ENCODE measurements around the gene CCSAP. TPM values are rescaled to one million over a fixed set of nuclear protein-coding genes. Genes with fewer than 3 reads are reported as not detected.

Gene CCSAP
- total and polyA plus RNA-seq, 2 experiments from 2014 or later: 4.1 to 6.3 TPM

DNA sequence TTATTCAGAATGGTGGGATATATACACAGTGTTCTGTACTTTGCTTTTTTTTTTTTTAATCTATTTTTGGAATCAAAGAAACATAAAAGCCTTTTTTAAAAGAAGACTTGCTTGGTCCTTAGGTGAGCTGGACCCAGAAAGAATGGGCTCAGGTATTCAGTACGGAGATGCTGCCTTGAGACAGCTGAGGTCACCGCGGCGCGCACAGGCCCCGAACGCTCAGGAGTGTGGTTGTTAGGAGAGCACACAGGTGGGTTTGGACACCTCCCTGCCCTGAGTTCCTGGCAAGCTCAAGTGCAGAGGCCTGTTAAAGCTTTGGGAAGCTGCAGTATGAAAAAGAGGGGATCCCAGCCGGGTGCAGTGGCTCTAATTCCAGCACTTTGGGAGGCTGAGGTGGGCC is 40.1 kb downstream of the CCSAP start:
- H3K36me3 ChIP-seq: peaks cover 19% of the 10 kb centered on the region
- no peak overlapping the region for H3K27ac ChIP-seq
- H3K27me3 ChIP-seq: no peaks in the 10 kb centered on the region
- no peaks in the 10 kb centered on the region for H3K9me3 ChIP-seq (ENCODE audit: low read depth)
- no peak for DNase-seq (ENCODE audit: low read depth in 1 of 2, low spot score in 1 of 2)
- H3K4me1 ChIP-seq (ENCODE audit: low read depth): peaks cover 12% of the 10 kb centered on the region
- TF ChIP-seq, protein P1, sequence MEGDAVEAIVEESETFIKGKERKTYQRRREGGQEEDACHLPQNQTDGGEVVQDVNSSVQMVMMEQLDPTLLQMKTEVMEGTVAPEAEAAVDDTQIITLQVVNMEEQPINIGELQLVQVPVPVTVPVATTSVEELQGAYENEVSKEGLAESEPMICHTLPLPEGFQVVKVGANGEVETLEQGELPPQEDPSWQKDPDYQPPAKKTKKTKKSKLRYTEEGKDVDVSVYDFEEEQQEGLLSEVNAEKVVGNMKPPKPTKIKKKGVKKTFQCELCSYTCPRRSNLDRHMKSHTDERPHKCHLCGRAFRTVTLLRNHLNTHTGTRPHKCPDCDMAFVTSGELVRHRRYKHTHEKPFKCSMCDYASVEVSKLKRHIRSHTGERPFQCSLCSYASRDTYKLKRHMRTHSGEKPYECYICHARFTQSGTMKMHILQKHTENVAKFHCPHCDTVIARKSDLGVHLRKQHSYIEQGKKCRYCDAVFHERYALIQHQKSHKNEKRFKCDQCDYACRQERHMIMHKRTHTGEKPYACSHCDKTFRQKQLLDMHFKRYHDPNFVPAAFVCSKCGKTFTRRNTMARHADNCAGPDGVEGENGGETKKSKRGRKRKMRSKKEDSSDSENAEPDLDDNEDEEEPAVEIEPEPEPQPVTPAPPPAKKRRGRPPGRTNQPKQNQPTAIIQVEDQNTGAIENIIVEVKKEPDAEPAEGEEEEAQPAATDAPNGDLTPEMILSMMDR (IDR thresholded peaks at IDR 0.05; ENCODE audit: low read depth, low read length): no peak
- no peak overlapping the region for H3K4me3 ChIP-seq

DNA sequence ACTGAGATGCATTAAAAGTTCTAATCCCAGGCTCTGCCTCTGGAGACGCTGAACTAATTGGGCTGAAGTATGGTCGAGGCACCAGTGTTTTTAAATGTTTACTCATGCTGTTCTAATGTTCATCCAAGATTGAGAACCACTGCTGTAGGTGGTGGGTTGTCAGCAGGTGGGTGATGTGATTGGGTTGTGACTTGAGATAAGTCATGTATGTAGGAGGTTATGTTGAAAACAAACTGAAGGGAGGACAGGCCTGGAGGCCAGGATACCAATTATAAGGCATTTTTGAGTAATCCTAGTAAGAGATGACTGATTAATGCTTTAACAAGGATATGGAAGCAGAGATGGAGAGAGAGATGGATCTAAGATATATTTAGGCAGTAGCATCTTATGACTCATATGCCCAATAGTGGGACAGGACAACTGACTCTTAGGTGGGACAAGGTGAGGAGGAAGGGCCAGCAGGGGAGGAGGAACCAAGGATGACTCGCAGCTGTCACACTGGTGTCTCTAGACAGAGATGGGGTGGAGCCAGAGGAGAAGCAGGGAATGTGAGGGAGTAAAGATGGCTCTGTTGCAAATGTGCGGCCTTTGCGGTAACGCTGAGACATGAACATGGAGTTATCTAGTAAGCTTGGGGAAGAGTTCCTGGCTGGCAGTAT is 42.6 kb downstream of the CCSAP start:
- Histone ChIP-seq H3K36me3 (peaks cover 18% of the 10 kb centered on the region), H3K27me3 (no peaks in the 10 kb centered on the region), H3K4me3 (no peak overlapping the region), H3K9me3 (ENCODE audit: low read depth) (no peaks in the 10 kb centered on the region), H3K4me1 (ENCODE audit: low read depth) (peaks cover 20% of the 10 kb centered on the region), H3K27ac (no peak overlapping the region)
- TF ChIP-seq, protein P1 (IDR thresholded peaks at IDR 0.05; ENCODE audit: low read depth, low read length): no peak
- no peak for DNase-seq (ENCODE audit: low read depth in 1 of 2, low spot score in 1 of 2)

DNA sequence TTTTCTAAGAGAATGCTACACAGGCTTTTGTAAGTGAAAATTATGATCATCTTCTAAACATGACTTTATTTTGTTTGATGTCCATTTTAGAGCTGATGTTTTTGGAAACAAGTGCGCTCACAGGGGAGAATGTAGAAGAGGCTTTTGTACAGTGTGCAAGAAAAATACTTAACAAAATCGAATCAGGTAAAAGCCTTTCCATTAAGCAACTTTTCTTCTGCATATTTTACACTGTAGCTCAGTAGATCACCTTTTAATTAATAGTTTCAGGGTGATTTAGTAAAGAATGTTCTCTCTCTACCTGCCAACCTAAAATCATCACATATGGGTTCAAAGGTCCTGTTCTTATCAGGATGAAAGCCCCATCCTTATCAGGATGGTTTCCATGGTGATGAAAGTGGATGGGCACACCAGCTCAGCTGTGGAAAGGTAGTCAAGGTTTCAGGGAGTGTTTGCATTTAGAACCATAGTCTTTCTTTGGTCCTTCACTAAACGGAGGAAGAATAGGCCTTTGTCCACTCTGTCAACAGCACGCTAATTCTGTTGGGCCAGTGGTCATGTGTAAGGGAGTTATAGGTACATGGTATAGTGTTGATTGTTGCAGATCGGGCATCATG is 43.9 kb downstream of the CCSAP start:
- H3K36me3 ChIP-seq: peaks cover 12% of the 10 kb centered on the region
- no peak overlapping the region for H3K27ac ChIP-seq
- TF ChIP-seq, protein P1 (IDR thresholded peaks at IDR 0.05; ENCODE audit: low read depth, low read length): no peak
- no peaks in the 10 kb centered on the region for H3K9me3 ChIP-seq (ENCODE audit: low read depth)
- peaks cover 20% of the 10 kb centered on the region for H3K4me1 ChIP-seq (ENCODE audit: low read depth)
- no peak overlapping the region for H3K4me3 ChIP-seq
- no peak for DNase-seq (ENCODE audit: low read depth in 1 of 2, low spot score in 1 of 2)
- no peaks in the 10 kb centered on the region for H3K27me3 ChIP-seq

DNA sequence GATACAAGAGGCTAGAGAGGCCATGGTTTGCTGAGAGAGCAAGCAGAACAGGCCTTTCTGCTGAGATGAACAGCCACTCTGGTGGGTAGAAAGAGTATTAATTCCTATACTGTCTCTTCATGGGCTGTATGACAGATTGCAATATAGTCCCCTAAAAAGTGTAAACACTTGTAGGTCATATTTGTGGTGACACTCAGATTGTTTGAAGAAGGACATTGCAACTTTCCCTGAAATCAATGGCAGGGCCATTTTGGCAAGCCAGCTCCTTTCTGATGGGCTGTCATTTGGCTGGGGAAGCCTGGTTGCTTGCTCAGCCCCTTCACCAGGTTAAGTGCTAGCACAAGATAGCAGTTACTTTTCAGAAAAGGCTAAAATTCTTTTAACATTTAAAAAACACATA is 44.4 kb downstream of the CCSAP start:
- H3K4me1 ChIP-seq (ENCODE audit: low read depth): peaks cover 20% of the 10 kb centered on the region
- DNase-seq (ENCODE audit: low read depth in 1 of 2, low spot score in 1 of 2): no peak
- H3K36me3 ChIP-seq: peaks cover 9% of the 10 kb centered on the region
- no peak overlapping the region for H3K4me3 ChIP-seq
- H3K27ac ChIP-seq: no peak overlapping the region
- TF ChIP-seq, protein P1 (IDR thresholded peaks at IDR 0.05; ENCODE audit: low read depth, low read length): no peak
- no peaks in the 10 kb centered on the region for H3K27me3 ChIP-seq
- H3K9me3 ChIP-seq (ENCODE audit: low read depth): no peaks in the 10 kb centered on the region

DNA sequence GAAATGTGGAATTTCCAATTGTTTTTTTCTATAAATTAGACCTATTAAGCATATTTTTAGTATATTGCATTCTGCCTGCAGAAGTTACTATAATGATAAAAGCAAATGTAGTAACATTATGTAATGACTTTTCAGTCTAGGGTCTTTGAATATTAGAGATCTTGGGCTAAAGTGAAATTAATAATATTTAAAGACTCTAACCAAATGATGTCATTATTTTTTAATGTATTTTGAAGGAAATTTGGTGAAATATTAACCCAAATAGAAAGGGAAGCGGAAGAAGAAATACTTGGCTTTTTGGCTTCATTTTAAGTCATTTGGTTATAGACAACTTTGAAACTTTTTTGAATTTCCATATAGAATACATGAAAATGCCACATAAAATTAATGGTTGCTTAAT is 45.1 kb downstream of the CCSAP start:
- Histone ChIP-seq H3K27ac (no peak overlapping the region), H3K4me3 (no peak overlapping the region), H3K36me3 (peaks cover 7% of the 10 kb centered on the region), H3K27me3 (no peaks in the 10 kb centered on the region), H3K4me1 (ENCODE audit: low read depth) (peaks cover 20% of the 10 kb centered on the region), H3K9me3 (ENCODE audit: low read depth) (no peaks in the 10 kb centered on the region)
- TF ChIP-seq, protein P1 (IDR thresholded peaks at IDR 0.05; ENCODE audit: low read depth, low read length): no peak
- DNase-seq (ENCODE audit: low read depth in 1 of 2, low spot score in 1 of 2): no peak

Data from cardiac muscle cell (in vitro differentiated cells and primary cell).